Stomach (tissue), 9 donors: ENCODE data around the gene PRKG1. TPM values are rescaled to one million over a fixed set of nuclear protein-coding genes. Genes with fewer than 3 reads are reported as not detected.

Source experiments
- DNase-seq, 2 donors: peaks; one replicate each; pipeline versions ENCODE4 v3.0.0 to v3.0.0-alpha.2; 2013 to 2019
- H3K27ac ChIP-seq, 5 donors: fragments of 200-600 bp in 4 of 5; sonication (generic) in 4 of 5; one replicate each; pipeline ENCODE4 v1.5.1; 2013 to 2019; ENCODE audit warnings: mild to moderate bottlenecking in 1 of 5, moderate library complexity in 1 of 5
- H3K27me3 ChIP-seq, 3 donors: fragments of 200-600 bp; sonication (generic); one replicate each; pipeline ENCODE4 v1.5.1; 2017 to 2019; ENCODE audit warnings: mixed run types in 1 of 3
- H3K36me3 ChIP-seq, 4 donors: fragments of 200-600 bp; sonication (generic); 1 replicate in 3 of 4; 2 replicates in 1 of 4; pipeline ENCODE4 v1.5.1; 2016 to 2019
- H3K4me1 ChIP-seq, 4 donors: fragments of 200-600 bp; sonication (generic); one replicate each; pipeline ENCODE4 v1.5.1; 2016 to 2019
- H3K4me3 ChIP-seq, 4 donors: fragments of 200-600 bp; sonication (generic) in 3 of 4; one replicate each; pipeline ENCODE4 v1.5.1; 2016 to 2019; ENCODE audit warnings: mild to moderate bottlenecking in 1 of 4
- H3K9me3 ChIP-seq, 4 donors: fragments of 200-600 bp; sonication (generic); one replicate each; pipeline ENCODE4 v1.5.1; 2016 to 2019
- CTCF ChIP-seq, 7 experiments: fragments of 450-650 bp in 4 of 7; fragments of 200-600 bp in 3 of 7; sonication (generic) in 3 of 7; IDR thresholded peaks; one replicate each; pipeline ENCODE4 v1.5.1; 2016 to 2019; ENCODE audit warnings: antibody characterized with exemption in 7 of 7, control low read depth in 2 of 7, mild to moderate bottlenecking in 1 of 7
- EP300 ChIP-seq: sonication (generic); formaldehyde crosslinking; IDR thresholded peaks from one replicate; pipeline ENCODE4 v1.6.1; 2017; ENCODE audit warnings: antibody characterized with exemption
- POLR2A ChIP-seq, 4 donors: fragments of 450-650 bp; IDR thresholded peaks; one replicate each; pipeline ENCODE4 v1.6.1; 2016; ENCODE audit warnings: antibody characterized with exemption in 4 of 4, control low read depth in 2 of 4, mild to moderate bottlenecking in 1 of 4, moderate library complexity in 1 of 4
- POLR2AphosphoS5 ChIP-seq, 3 donors: sonication (generic); formaldehyde crosslinking; IDR thresholded peaks; one replicate each; pipeline ENCODE4 v1.6.1; 2016; ENCODE audit warnings: antibody characterized with exemption in 3 of 3
- WGBS, 5 donors: extraction: QIAGEN DNeasy Blood & Tissue Kit in 3 of 5; methylation state at CpG; one replicate each; pipeline versions ENCODE4 v1.1.5 to v1.1.7; 2013 to 2018; 5-methylcytosine and 5-hydroxymethylcytosine counted together
- intact Hi-C: fragments of 100-400 bp; cut with DNase I; formaldehyde crosslinking; loops from one replicate; pipeline ENCODE4 v1.15.1; 2023; ENCODE audit warnings: low total_unique reads
- polyA plus RNA-seq, 3 donors: library from polyadenylated mRNA; stranded (reverse); fragments of 200-250 nt; gene quantifications; one replicate each; pipeline ENCODE4 v1.2.3, GENCODE V29; 2013
- total RNA-seq, 5 donors: library from RNA; depleted of rRNA; stranded (reverse); fragments of >200 nt; gene quantifications; one replicate each; pipeline versions ENCODE4 v1.1.0 to v1.2.3, GENCODE V29; 2014 to 2016
- donor health status: healthy with polysubstance abuse.
- donor health status: Bipolar disorder and iron deficiency.
- donor health status: healthy.

Gene PRKG1
- total and polyA plus RNA-seq, 8 donors = 1.5 to 89.2 (median 14.3) TPM

- Histone ChIP-seq H3K27me3 (no peaks in the 10 kb centered on the region), H3K36me3 (no peaks in the 10 kb centered on the region), H3K27ac (no peak overlapping the region), H3K4me1 (no peaks in the 10 kb centered on the region), H3K9me3 (peaks cover 0 to 20% (median 11%) of the 10 kb centered on the region in 4 donors), H3K4me3 (no peak overlapping the region)
- WGBS, 5 donors = 47 to 80% (median 70%) methylated on average over 4 of the region's 4 CpGs
- peak in 1 of 2 donors; percentile 34 for DNase-seq
- TF ChIP-seq CTCF (IDR thresholded peaks at IDR 0.05) = no peak
- TF ChIP-seq EP300 = no peak
- TF ChIP-seq POLR2A (IDR thresholded peaks at IDR 0.05) = no peak
- TF ChIP-seq POLR2AphosphoS5 (IDR thresholded peaks at IDR 0.05) = no peak
- intact Hi-C loops = no loop called here
Observed at GRCh38 chr10:51789903-51790302, 715.6 kb downstream of the PRKG1 start.

- no peak overlapping the region for H3K27ac ChIP-seq
- no peak overlapping the region for H3K4me3 ChIP-seq
- H3K4me1 ChIP-seq = no peaks in the 10 kb centered on the region
- no peaks in the 10 kb centered on the region for H3K27me3 ChIP-seq
- no peaks in the 10 kb centered on the region for H3K36me3 ChIP-seq
- no peak for TF ChIP-seq POLR2AphosphoS5 (IDR thresholded peaks at IDR 0.05)
- no peak for TF ChIP-seq CTCF (IDR thresholded peaks at IDR 0.05)
- no peak for TF ChIP-seq EP300
- TF ChIP-seq POLR2A (IDR thresholded peaks at IDR 0.05) = no peak
- no peak for DNase-seq
- H3K9me3 ChIP-seq = peaks cover 0 to 20% (median 11%) of the 10 kb centered on the region in 4 donors
- intact Hi-C loops = no loop called here
Observed at GRCh38 chr10:51792678-51793077, 718.4 kb downstream of the PRKG1 start.

- H3K27me3 ChIP-seq = no peaks in the 10 kb centered on the region
- no peaks in the 10 kb centered on the region for H3K4me1 ChIP-seq
- H3K27ac ChIP-seq = no peak overlapping the region
- no peaks in the 10 kb centered on the region for H3K9me3 ChIP-seq
- WGBS, 5 donors = 79 to 84% (median 81%) methylated on average over 3 of the region's 3 CpGs
- intact Hi-C loops = no loop called here
- no peak for DNase-seq
- no peaks in the 10 kb centered on the region for H3K36me3 ChIP-seq
- no peak for TF ChIP-seq EP300
- TF ChIP-seq POLR2A (IDR thresholded peaks at IDR 0.05) = no peak
- no peak for TF ChIP-seq CTCF (IDR thresholded peaks at IDR 0.05)
- no peak for TF ChIP-seq POLR2AphosphoS5 (IDR thresholded peaks at IDR 0.05)
- no peak overlapping the region for H3K4me3 ChIP-seq
Observed at GRCh38 chr10:51800121-51800520, 725.8 kb downstream of the PRKG1 start.

- Histone ChIP-seq H3K4me1 (no peaks in the 10 kb centered on the region), H3K36me3 (no peaks in the 10 kb centered on the region), H3K4me3 (no peak overlapping the region), H3K9me3 (no peaks in the 10 kb centered on the region), H3K27ac (no peak overlapping the region), H3K27me3 (no peaks in the 10 kb centered on the region)
- intact Hi-C loops = no loop called here
- no peak for DNase-seq
- TF ChIP-seq EP300 (no peak), POLR2AphosphoS5 (IDR thresholded peaks at IDR 0.05) (no peak), CTCF (IDR thresholded peaks at IDR 0.05) (no peak), POLR2A (IDR thresholded peaks at IDR 0.05) (no peak)
- WGBS, 5 donors = 70 to 78% (median 74%) methylated on average over 4 of the region's 4 CpGs
Observed at GRCh38 chr10:51800725-51801424, 726.6 kb downstream of the PRKG1 start.
